PFSK-1 (cell line): ENCODE measurements around the gene GPR61.

Experiments used
- FOXP2 ChIP-seq: optimal IDR thresholded peaks from 2 replicates; pipeline ENCODE3; 2011; ENCODE audit warnings: borderline replicate concordance, control low read depth, inconsistent platforms; ENCODE audit not compliant: insufficient read depth; ENCODE audit errors: extremely low read length, extremely low read depth
- POLR2AphosphoS5 ChIP-seq: IDR thresholded peaks from 2 replicates; pipeline ENCODE4 v1.6.1; 2012; ENCODE audit warnings: low read depth, mild to moderate bottlenecking, control low read depth, low read length, moderate library complexity
- REST ChIP-seq, 2 experiments: IDR thresholded peaks; 2 replicates each; pipeline versions ENCODE4 v1.6.1 to v1.8.0; 2011 to 2012; ENCODE audit warnings: low read depth in 2 of 2, low read length in 2 of 2, control low read depth in 1 of 2, inconsistent platforms in 1 of 2, mild to moderate bottlenecking in 1 of 2, moderate library complexity in 1 of 2; ENCODE audit not compliant: insufficient read depth in 1 of 2
- SIN3A ChIP-seq: IDR thresholded peaks from 2 replicates; pipeline ENCODE4 v1.6.1; 2012; ENCODE audit warnings: mild to moderate bottlenecking, low read length, moderate library complexity, borderline replicate concordance; ENCODE audit not compliant: insufficient read depth
- TAF1 ChIP-seq: IDR thresholded peaks from 2 replicates; pipeline ENCODE4 v1.6.1; 2012; ENCODE audit warnings: low read length, control low read depth, borderline replicate concordance; ENCODE audit not compliant: insufficient read depth

DNA sequence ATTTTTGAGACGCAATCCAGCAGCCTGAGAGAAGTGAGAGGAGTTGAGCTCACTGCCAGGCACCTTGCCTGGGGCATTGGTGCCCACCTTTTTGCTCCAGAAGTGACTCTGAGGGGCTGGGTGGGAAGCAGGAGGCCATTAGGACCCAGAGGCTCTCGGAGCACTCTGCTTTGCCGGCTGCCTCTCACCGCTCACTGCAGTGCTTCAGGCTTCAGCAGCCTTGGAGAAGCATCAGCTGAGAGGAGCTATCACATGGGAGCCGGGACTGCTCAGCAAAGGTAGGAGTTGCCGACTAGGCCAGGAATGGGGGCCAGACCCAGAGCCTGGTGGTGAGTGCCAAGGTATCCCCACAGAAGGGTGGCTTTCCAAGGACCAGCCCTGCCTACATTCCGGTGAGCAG is at the start of gene GPR61:
- TF ChIP-seq REST (IDR thresholded peaks at IDR 0.05; ENCODE audit: insufficient read depth in 1 of 2, low read depth in 2 of 2, low read length in 2 of 2) (no peak), SIN3A (no peak), TAF1 (no peak), POLR2AphosphoS5 (no peak), FOXP2 (no peak)
